GM20000 (cell line): ENCODE results near the gene SYNGAP1.

Experiments
- DNase-seq: peaks from one replicate; pipeline ENCODE4 v3.0.0; 2012; ENCODE audit warnings: low spot score
- CTCF ChIP-seq: IDR thresholded peaks from 2 replicates; pipeline ENCODE4 v1.5.1; 2012; ENCODE audit warnings: mild to moderate bottlenecking, control low read depth; ENCODE audit errors: extremely low read depth, missing control alignments

SYNGAP1 gene

GRCh38 chr6:33418690-33419291 is 1.1 kb upstream of the SYNGAP1 start:
- no peak for TF ChIP-seq CTCF
- DNase-seq, result peak; percentile 34

GRCh38 chr6:33420491-33421343 is 852 bp downstream of the SYNGAP1 start:
- DNase-seq, result no peak
- TF ChIP-seq CTCF, result no peak

- no peak for DNase-seq
- no peak for TF ChIP-seq CTCF
Measured at GRCh38 chr6:33421344-33421643, 1.4 kb downstream of the SYNGAP1 start.

GRCh38 chr6:33423777-33424176 is 3.9 kb downstream of the SYNGAP1 start:
- DNase-seq, result no peak
- TF ChIP-seq CTCF, result no peak

- no peak for TF ChIP-seq CTCF
- peak; percentile 35 for DNase-seq
Measured at GRCh38 chr6:33424855-33425667, 5.2 kb downstream of the SYNGAP1 start.

GRCh38 chr6:33425668-33426577 is 6.1 kb downstream of the SYNGAP1 start:
- DNase-seq, result peak; percentile 91
- peak; percentile 52 for TF ChIP-seq CTCF
